IMR-90 (cell line): ENCODE measurements around the gene NCOA3. TPM values are rescaled to one million over a fixed set of nuclear protein-coding genes. Genes with fewer than 3 reads are reported as not detected.

Source experiments
- ATAC-seq: fragments of 200-7000 bp; cut with Tn5 transposase; 2 replicates; pipeline ENCODE4 v1.9.1; 2020; ENCODE audit warnings: low read depth, mild to moderate bottlenecking, moderate library complexity
- BruUV-seq: library from RNA; stranded (reverse); fragments of 400-500 nt; replicated peaks from 2 replicates; lab custom pipeline; 2021; lab: Mats Ljungman, UMichigan
- CTCF ChIA-PET: fragments of 300-600 bp; formaldehyde crosslinking; extraction: SDS; loops from one replicate; lab custom pipeline; 2021; ENCODE audit warnings: antibody characterized with exemption; lab: Yijun Ruan, JAX
- POLR2A ChIA-PET: fragments of 300-600 bp; sonication (Branson Sonifier 250); formaldehyde crosslinking; loops from one replicate; lab custom pipeline; 2022; ENCODE audit warnings: antibody characterized with exemption; ENCODE audit not compliant: unreplicated experiment; lab: Charles Lee
- DNase-seq: peaks from one replicate; pipeline ENCODE4 v3.0.0; 2013
- H2AFZ ChIP-seq: replicated peaks from 2 replicates; pipeline ENCODE3; 2013; ENCODE audit warnings: low read length, mild to moderate bottlenecking; ENCODE audit not compliant: poor library complexity
- H2AK5ac ChIP-seq: 2 replicates; pipeline ENCODE4 v1.6.1; 2013; ENCODE audit warnings: low read depth, low read length, inconsistent platforms
- H2AK9ac ChIP-seq: replicated peaks from 2 replicates; pipeline ENCODE3; 2013; ENCODE audit warnings: mild to moderate bottlenecking, low read depth, low read length, moderate library complexity; ENCODE audit not compliant: poor library complexity
- H2BK120ac ChIP-seq: 2 replicates; pipeline ENCODE4 v1.6.1; 2013; ENCODE audit warnings: low read depth, low read length, inconsistent platforms
- H2BK15ac ChIP-seq: 3 replicates; pipeline ENCODE4 v1.6.1; 2013; ENCODE audit warnings: low read depth, low read length, inconsistent platforms
- H2BK20ac ChIP-seq: 2 replicates; pipeline ENCODE4 v1.6.1; 2013; ENCODE audit warnings: low read depth, mild to moderate bottlenecking, inconsistent platforms, low read length, moderate library complexity
- H2BK5ac ChIP-seq: 2 replicates; pipeline ENCODE4 v1.6.1; 2013; ENCODE audit warnings: mild to moderate bottlenecking, low read depth, low read length, inconsistent platforms; ENCODE audit not compliant: poor library complexity, severe bottlenecking
- H3K14ac ChIP-seq: replicated peaks from 2 replicates; pipeline ENCODE4 v1.6.1; 2013; ENCODE audit warnings: low read depth, low read length, inconsistent platforms
- H3K18ac ChIP-seq: 2 replicates; pipeline ENCODE4 v1.6.1; 2013; ENCODE audit warnings: low read depth, low read length, control low read depth
- H3K23ac ChIP-seq: 2 replicates; pipeline ENCODE4 v1.6.1; 2013; ENCODE audit warnings: low read depth, low read length, inconsistent platforms
- H3K27ac ChIP-seq: 2 replicates; pipeline ENCODE4 v1.5.1; 2013; ENCODE audit warnings: mild to moderate bottlenecking, control low read depth, low read length; ENCODE audit not compliant: insufficient read depth
- H3K27me3 ChIP-seq: 2 replicates; pipeline ENCODE4 v1.6.1; 2013; ENCODE audit warnings: low read length; ENCODE audit not compliant: control insufficient read depth, insufficient read depth
- H3K36me3 ChIP-seq: 2 replicates; pipeline ENCODE4 v1.6.1; 2013; ENCODE audit warnings: low read length, mixed read lengths; ENCODE audit not compliant: control insufficient read depth, insufficient read depth
- H3K4ac ChIP-seq: 2 replicates; pipeline ENCODE4 v1.6.1; 2013; ENCODE audit warnings: low read depth, low read length, inconsistent platforms
- H3K4me1 ChIP-seq: 2 replicates; pipeline ENCODE4 v1.6.1; 2013; ENCODE audit warnings: low read length, mixed read lengths; ENCODE audit not compliant: control insufficient read depth, insufficient read depth
- H3K4me2 ChIP-seq: 2 replicates; pipeline ENCODE4 v1.6.1; 2013; ENCODE audit warnings: low read depth, mild to moderate bottlenecking, control low read depth, low read length, moderate library complexity
- H3K4me3 ChIP-seq: 2 replicates; pipeline ENCODE4 v1.5.1; 2013; ENCODE audit warnings: low read depth, mild to moderate bottlenecking, control low read depth, low read length, moderate library complexity; ENCODE audit not compliant: insufficient read depth
- H3K56ac ChIP-seq: 2 replicates; pipeline ENCODE4 v1.6.1; 2013; ENCODE audit warnings: low read length, inconsistent platforms; ENCODE audit not compliant: insufficient read depth; ENCODE audit errors: extremely low read depth
- H3K79me1 ChIP-seq, 2 experiments: 2 replicates each; pipeline ENCODE4 v1.6.1; 2013; ENCODE audit warnings: low read length in 2 of 2, inconsistent platforms in 1 of 2, low read depth in 1 of 2
- H3K9ac ChIP-seq: 2 replicates; pipeline ENCODE4 v1.6.1; 2013; ENCODE audit warnings: low read depth, low read length, control low read depth
- H3K9me1 ChIP-seq: 2 replicates; pipeline ENCODE4 v1.6.1; 2013; ENCODE audit warnings: low read length, inconsistent platforms; ENCODE audit not compliant: insufficient read depth
- H3K9me3 ChIP-seq: 2 replicates; pipeline ENCODE4 v1.6.1; 2013; ENCODE audit warnings: low read length; ENCODE audit not compliant: control insufficient read depth, insufficient read depth
- H4K20me1 ChIP-seq: 2 replicates; pipeline ENCODE4 v1.6.1; 2013; ENCODE audit warnings: low read length, inconsistent platforms; ENCODE audit not compliant: insufficient read depth
- H4K5ac ChIP-seq: 2 replicates; pipeline ENCODE4 v1.6.1; 2013; ENCODE audit warnings: mild to moderate bottlenecking, low read depth, low read length, control low read depth
- H4K8ac ChIP-seq, 2 experiments: 2 replicates each; pipeline ENCODE4 v1.6.1; 2013; ENCODE audit warnings: low read depth in 2 of 2, low read length in 2 of 2, control low read depth in 1 of 2, inconsistent platforms in 1 of 2
- H4K91ac ChIP-seq: 2 replicates; pipeline ENCODE4 v1.6.1; 2013; ENCODE audit warnings: low read depth, low read length, inconsistent platforms; ENCODE audit not compliant: insufficient read depth
- WGBS, 2 experiments: methylation state at CpG; one replicate each; pipeline versions ENCODE4 v1.1.5 to v1.1.7; 2013; ENCODE audit warnings: missing lambda C conversion rate in 2 of 2; ENCODE audit not compliant: insufficient read length in 1 of 2; ENCODE audit errors: extremely low coverage in 2 of 2; 5-methylcytosine and 5-hydroxymethylcytosine counted together
- dilution Hi-C: fragments of 300-500 bp; cut with HindIII; formaldehyde crosslinking; loops from one replicate; pipeline ENCODE4 v1.14.3; 2018; ENCODE audit warnings: low sequenced_read_pairs; ENCODE audit not compliant: unreplicated experiment
- in situ Hi-C: fragments of 300-500 bp; cut with MboI; formaldehyde crosslinking; loops from 3 replicates; pipeline ENCODE4 v1.14.3; 2019; ENCODE audit warnings: low sequenced_read_pairs, inconsistent platforms, mixed read lengths
- intact Hi-C: fragments of 100-400 bp; cut with micrococcal nuclease; formaldehyde crosslinking; loops from 2 replicates; pipeline ENCODE4 v1.10.0; 2022
- microRNA-seq, 2 experiments: library from miRNA; stranded (forward) in 1 of 2; unstranded in 1 of 2; fragments of 10-50 nt in 1 of 2; fragments of <30 nt in 1 of 2; gene quantifications in 1 of 2; microRNA quantifications in 1 of 2; one replicate each; pipeline versions ENCODE3 to v1.1.0; 2013 to 2020; ENCODE audit not compliant: insufficient read depth in 1 of 2, insufficient read length in 1 of 2, unreplicated experiment in 1 of 2
- polyA plus RNA-seq, 3 experiments: library from polyadenylated mRNA; depleted of rRNA; stranded (reverse); fragments of >200 nt; gene quantifications; 2 replicates each; pipeline ENCODE4 v1.2.3, GENCODE V29; 2012; ENCODE audit warnings: low replicate concordance in 1 of 3
- small RNA-seq, 5 experiments: library from RNA; depleted of rRNA; stranded (forward); fragments of <200 nt; gene quantifications; one replicate each; pipeline ENCODE3, GENCODE V24; 2012
- total RNA-seq: library from RNA; depleted of rRNA; stranded (reverse); fragments of >200 nt; gene quantifications from 2 replicates; pipeline ENCODE4 v1.2.3, GENCODE V29; 2012; rRNA removed
- TF ChIP-seq, protein P1 (sequence below): conservative IDR thresholded peaks from 2 replicates; pipeline ENCODE4 v1.5.1; 2012; ENCODE audit warnings: mild to moderate bottlenecking, low read depth, low read length, improper control_type of control experiment

Gene NCOA3
- total and polyA plus RNA-seq, 2 of the 4 experiments (the other 2 are of a cell fraction) = 8.8 to 29.0 TPM

GRCh38 chr20:47706345-47706744, 204.7 kb downstream of the NCOA3 start:
- Histone ChIP-seq H2AK9ac (no peak overlapping the region), H3K9ac (no peak overlapping the region), H3K14ac (no peak overlapping the region), H3K9me1 (no peaks in the 10 kb centered on the region), H3K4me1 (no peaks in the 10 kb centered on the region; the same call in 1 of the 2 replicates), H3K36me3 (no peaks in the 10 kb centered on the region), H2BK5ac (no peak overlapping the region), H3K27ac (no peak overlapping the region), H3K4me2 (no peak overlapping the region), H3K79me1 (no peaks in the 10 kb centered on the region), H2BK15ac (no peak overlapping the region), H2BK120ac (no peak overlapping the region), H3K27me3 (peaks cover 2% of the 10 kb centered on the region), H2BK20ac (no peak overlapping the region), H4K8ac (no peak overlapping the region), H3K4me3 (no peak overlapping the region), H4K20me1 (no peaks in the 10 kb centered on the region), H2AFZ (no peak overlapping the region), H4K91ac (no peak overlapping the region), H4K5ac (no peak overlapping the region), H3K18ac (no peak overlapping the region), H3K9me3 (no peaks in the 10 kb centered on the region), H2AK5ac (no peak overlapping the region), H3K4ac (no peak overlapping the region), H3K56ac (no peak overlapping the region), H3K23ac (no peak overlapping the region)
- dilution Hi-C loops = no loop called here
- TF ChIP-seq, protein P1, sequence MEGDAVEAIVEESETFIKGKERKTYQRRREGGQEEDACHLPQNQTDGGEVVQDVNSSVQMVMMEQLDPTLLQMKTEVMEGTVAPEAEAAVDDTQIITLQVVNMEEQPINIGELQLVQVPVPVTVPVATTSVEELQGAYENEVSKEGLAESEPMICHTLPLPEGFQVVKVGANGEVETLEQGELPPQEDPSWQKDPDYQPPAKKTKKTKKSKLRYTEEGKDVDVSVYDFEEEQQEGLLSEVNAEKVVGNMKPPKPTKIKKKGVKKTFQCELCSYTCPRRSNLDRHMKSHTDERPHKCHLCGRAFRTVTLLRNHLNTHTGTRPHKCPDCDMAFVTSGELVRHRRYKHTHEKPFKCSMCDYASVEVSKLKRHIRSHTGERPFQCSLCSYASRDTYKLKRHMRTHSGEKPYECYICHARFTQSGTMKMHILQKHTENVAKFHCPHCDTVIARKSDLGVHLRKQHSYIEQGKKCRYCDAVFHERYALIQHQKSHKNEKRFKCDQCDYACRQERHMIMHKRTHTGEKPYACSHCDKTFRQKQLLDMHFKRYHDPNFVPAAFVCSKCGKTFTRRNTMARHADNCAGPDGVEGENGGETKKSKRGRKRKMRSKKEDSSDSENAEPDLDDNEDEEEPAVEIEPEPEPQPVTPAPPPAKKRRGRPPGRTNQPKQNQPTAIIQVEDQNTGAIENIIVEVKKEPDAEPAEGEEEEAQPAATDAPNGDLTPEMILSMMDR = no peak
- ChIA-PET POLR2A (no interaction called here), CTCF (no interaction called here)
- WGBS, 2 experiments = no CpG with 5 or more reads among the region's 5 CpGs
- in situ Hi-C loops = no loop called here
- intact Hi-C loops = no loop called here
- DNase-seq (no peak), ATAC-seq (no peak)
- BruUV-seq = no TSS peak

Small RNA genes within 50 kb of the gene (microRNA-seq; reads per million reads assigned to microRNA genes)
- not detected for gene RNU6-497P (ENCODE audit: insufficient read depth, insufficient read length)
- gene RNU6-563P (ENCODE audit: insufficient read depth, insufficient read length) = not detected

Small RNA genes within 50 kb of the gene (small RNA-seq; reads per million reads assigned to genes)
- gene RNU6-497P (0 reads per million in 5 experiments), gene RNU6-563P (0 reads per million in 5 experiments)

Other genes starting within 250 kb of the NCOA3 start
- gene ZMYND8, start 145.2 kb upstream of the NCOA3 start, total RNA-seq = 23.6 and 24.0 TPM in 2 replicates
- gene ZMYND8, start 145.2 kb upstream of the NCOA3 start, polyA plus RNA-seq (2012; rRNA removed) = 28.2 and 28.3 TPM in 2 replicates